GM13977 (cell line): ENCODE results near the gene MYH8.

Experiments used
- DNase-seq: peaks from one replicate; pipeline ENCODE4 v3.0.0; 2012; ENCODE audit warnings: low spot score
- in situ Hi-C: fragments of 300-500 bp; cut with MboI; formaldehyde crosslinking; loops from one replicate; pipeline ENCODE4 v1.12.0; 2022; ENCODE audit warnings: low sequenced_read_pairs, low pct_unique_long_range_greater_than_20kb, mixed read lengths, inconsistent platforms; ENCODE audit not compliant: unreplicated experiment
- TF ChIP-seq, protein P1 (sequence below): IDR thresholded peaks from 2 replicates; pipeline ENCODE4 v1.5.1; 2012; ENCODE audit warnings: mild to moderate bottlenecking, control low read depth; ENCODE audit not compliant: insufficient read depth; ENCODE audit errors: extremely low read depth, missing control alignments

Gene MYH8

DNA sequence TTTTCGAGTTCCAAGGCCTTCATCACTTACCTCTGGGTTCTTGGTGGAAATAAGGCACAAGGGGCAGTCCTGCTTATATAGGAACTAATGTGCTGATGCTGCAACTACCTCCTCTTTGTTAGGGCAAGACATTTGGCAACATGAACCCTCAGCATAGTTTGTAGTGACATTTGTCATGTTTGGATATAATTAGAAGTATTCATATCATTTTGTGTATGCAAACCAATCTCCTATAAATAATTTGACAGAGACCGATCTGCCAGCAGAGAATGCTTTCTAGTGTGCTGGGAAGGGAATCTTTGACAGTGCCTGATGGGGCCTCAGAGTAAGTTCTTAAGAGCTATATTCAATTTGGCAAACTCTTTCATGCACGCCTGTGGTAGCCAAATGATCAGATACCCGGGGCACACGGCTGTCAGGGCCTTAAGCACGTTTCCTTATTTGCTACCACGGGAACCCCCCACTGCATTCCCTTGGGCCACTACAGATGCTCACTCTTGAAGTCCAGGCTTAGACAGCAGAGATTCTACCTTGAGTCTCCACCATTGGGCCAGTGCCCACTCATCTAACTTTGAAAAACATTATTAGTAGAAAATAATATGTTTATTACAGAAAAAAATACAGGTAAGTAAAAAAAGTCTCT lies at the start of gene MYH8:
Gene MYH8, minus strand, starts transcription at position 51 of the 643 bp plus-strand sequence. CDS start 1,723 bp downstream, outside the sequence.
- TF ChIP-seq, protein P1, sequence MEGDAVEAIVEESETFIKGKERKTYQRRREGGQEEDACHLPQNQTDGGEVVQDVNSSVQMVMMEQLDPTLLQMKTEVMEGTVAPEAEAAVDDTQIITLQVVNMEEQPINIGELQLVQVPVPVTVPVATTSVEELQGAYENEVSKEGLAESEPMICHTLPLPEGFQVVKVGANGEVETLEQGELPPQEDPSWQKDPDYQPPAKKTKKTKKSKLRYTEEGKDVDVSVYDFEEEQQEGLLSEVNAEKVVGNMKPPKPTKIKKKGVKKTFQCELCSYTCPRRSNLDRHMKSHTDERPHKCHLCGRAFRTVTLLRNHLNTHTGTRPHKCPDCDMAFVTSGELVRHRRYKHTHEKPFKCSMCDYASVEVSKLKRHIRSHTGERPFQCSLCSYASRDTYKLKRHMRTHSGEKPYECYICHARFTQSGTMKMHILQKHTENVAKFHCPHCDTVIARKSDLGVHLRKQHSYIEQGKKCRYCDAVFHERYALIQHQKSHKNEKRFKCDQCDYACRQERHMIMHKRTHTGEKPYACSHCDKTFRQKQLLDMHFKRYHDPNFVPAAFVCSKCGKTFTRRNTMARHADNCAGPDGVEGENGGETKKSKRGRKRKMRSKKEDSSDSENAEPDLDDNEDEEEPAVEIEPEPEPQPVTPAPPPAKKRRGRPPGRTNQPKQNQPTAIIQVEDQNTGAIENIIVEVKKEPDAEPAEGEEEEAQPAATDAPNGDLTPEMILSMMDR: no peak
- in situ Hi-C loops: no loop called here
- DNase-seq: no peak

DNA sequence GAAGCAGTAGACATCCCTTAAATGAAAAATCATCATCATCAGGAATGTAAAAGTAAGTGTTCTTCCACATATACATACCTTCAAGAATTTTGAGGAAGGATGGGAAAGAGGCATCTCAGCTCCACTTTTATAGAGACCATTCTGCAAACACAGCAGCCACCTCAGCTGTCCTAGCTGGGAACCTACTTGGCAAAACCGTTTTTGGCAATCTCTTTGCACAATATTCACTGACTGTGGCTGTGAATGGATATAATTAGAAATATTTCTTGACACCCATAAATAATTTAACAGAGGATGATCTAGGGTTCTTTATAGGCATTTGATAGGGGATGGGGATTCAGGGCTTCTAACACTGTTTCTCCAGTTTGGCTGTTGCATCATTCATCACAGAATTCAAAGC lies 47.7 kb upstream of the MYH8 start, which contains the start of gene MYH4:
Gene MYH4, minus strand, starts transcription at position 101 of the 400 bp plus-strand sequence. CDS start 2,814 bp downstream, outside the sequence.
- TF ChIP-seq, protein P1: no peak
- in situ Hi-C loops: no loop called here

DNA sequence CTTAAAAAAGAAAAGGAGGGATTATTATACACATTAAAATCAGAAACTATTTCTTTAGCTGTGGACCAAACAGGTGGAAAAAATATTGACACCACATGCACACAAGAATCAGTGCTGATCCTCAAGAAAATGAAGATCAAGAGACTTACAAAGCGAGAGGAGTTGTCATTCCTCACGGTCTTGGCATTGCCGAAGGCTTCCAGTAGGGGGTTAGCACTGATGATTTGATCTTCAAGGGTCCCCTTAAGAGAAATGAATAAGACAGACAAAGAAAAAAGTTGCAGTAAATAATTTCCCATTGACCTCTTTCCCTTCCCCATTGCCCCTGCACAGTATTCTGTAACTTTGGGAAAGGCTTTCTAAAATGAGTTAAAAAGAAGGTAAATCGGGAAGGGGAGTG lies 41.7 kb upstream of the MYH8 start:
- no peak for DNase-seq
- TF ChIP-seq, protein P1: no peak
- in situ Hi-C loops: no loop called here

More for the DNA sequence above, 47.7 kb upstream of the MYH8 start, which contains the start of gene MYH4:
- DNase-seq: no peak

DNA sequence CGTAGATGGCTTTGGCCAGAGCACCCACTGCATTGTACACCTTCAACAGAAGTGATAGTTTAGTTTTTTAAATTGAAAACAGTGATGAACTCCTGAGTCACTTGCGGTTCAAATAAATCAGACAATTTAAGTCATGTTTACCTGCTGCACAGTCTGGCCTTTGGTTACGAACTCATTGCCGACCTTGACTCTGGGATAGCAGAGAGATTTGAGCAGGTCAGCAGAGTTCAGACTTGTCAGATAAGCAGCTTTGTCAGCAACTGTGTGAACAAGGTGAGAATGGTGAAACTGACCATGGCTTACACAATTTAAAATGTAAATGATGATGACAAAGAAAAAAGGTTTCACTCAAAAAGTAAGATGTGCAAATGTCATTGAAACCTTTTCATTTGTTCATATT lies 38.3 kb upstream of the MYH8 start:
- TF ChIP-seq, protein P1: no peak
- in situ Hi-C loops: no loop called here
- DNase-seq: no peak

DNA sequence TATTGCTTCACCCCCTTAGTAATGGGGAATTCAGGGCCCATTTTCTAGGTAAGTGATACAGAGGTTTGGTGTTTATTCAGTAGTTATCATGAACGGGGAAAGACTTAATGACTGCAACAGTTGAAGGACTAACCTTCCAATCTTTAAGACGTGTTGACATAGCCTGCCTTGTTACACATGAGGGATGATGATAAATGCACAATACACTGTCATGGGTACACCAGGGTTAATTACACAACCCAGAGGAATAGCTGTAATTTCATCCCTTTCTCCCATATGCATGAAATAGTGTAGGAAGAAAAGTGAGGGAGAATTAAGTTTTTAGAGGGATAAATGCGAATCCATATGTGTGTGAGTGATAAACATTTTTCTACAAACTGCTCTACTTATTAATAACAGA lies 37.0 kb upstream of the MYH8 start:
- no peak for DNase-seq
- in situ Hi-C loops: no loop called here
- TF ChIP-seq, protein P1: no peak

DNA sequence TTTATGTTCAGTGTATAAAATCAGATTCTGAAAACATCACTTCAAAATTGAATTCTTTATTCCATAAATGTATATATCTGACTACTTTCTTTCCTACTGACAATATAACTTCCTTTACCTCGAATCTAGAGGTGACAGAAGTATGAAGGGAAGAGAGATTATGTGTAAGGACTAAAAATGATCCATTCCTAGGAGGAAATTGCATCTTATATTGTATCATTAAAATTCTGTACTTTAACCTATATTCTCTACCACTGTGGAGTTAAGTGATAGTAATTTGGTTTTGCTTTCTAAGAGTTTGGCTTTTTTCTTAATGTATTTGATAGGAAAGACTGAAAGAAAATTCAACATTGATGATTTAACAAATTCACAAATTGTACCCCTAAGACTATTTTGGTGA lies 36.2 kb upstream of the MYH8 start:
- TF ChIP-seq, protein P1: no peak
- no peak for DNase-seq
- in situ Hi-C loops: no loop called here
